HG03097 (cell line): ENCODE results near the gene C3orf20.

Experiments
- ATAC-seq: cut with Tn5 transposase; IDR thresholded peaks from one replicate; pipeline ENCODE4 v1.9.1; 2021; ENCODE audit not compliant: unreplicated experiment, low FRiP score

The C3orf20 gene

GRCh38 chr3:14674841-14675240 is at the start of gene C3orf20:
Gene C3orf20 (plus strand): TSS chr3:14675141. CDS start chr3:14682714, 7,573 bp downstream.
- ATAC-seq = no peak

DNA sequence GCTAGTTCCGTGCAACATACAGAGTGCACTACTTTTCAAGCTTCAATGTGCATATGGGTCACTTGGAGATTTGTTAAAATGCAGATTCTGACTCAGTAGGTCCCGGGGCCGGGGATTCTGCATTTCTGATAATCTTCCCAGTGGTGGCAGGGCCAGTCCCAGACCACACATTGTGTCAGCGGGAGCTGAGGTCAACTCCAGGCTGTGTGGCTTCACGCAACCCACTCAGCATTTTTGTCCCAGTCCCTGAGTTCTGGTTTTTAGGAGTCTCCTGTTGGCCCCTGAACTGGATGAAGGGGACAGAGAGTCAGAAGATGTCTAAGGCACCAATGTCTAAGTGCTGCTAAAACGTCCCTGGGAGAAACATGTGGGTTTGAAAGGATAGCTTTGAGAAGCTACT is 49.5 kb upstream of the C3orf20 start:
- ATAC-seq = no peak

DNA sequence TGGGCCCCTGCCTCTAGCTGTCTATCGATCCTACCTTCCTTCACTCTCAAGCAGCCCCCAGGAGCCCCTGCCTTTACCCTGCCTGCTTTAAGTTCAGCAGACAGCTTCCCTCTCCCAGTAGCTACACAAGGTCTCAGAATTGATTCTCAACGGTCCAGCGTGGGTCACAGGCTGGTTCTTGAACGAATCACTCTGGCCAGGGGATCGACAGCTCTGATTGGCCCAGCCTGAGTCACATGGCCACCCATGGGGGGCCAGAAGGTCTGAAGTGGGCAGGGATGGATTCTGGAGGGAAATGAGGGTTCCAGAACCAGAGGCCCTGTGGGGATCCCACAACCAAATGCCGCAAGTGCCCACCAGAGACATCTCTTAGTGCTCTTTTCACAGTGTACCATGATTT is 47.1 kb upstream of the C3orf20 start:
- no peak for ATAC-seq

GRCh38 chr3:14628406-14628805 is 46.5 kb upstream of the C3orf20 start:
- ATAC-seq = no peak

DNA sequence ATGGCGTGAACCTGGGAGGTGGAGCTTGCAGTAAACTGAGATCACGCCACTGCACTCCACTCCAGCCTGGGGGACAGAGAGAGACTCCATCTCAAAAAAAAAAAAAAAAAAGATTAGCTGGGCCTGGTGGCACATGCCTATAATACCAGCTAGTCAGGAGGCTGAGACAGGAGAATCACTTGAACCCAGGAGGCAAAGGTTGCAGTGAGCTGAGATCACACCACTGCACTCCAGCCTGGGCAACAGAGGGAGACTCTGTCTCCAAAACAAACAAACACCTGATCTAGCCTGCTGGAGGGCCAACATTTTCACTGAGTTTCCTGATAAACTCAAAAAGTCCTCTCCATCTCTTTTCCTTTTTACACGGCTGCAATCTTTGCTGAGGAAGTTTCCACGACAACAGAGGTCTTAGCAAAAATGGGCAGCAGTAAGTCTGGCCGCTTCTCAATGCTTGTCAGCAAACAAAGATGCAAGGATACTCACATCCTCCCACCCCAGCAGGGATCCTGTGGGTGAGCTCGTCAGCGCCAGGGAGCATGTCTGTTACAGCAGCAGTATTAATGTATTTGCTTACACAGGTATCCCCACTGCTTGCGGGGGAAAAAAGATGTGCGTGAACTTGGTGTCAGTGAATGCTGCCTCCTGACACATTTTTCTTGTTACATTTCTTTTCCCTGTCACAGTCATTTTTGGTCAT is 44.4 kb upstream of the C3orf20 start:
- ATAC-seq = no peak

GRCh38 chr3:14631101-14631497 is 43.8 kb upstream of the C3orf20 start:
- ATAC-seq = no peak

- no peak for ATAC-seq
Observed at GRCh38 chr3:14631687-14632441, 43.1 kb upstream of the C3orf20 start.

DNA sequence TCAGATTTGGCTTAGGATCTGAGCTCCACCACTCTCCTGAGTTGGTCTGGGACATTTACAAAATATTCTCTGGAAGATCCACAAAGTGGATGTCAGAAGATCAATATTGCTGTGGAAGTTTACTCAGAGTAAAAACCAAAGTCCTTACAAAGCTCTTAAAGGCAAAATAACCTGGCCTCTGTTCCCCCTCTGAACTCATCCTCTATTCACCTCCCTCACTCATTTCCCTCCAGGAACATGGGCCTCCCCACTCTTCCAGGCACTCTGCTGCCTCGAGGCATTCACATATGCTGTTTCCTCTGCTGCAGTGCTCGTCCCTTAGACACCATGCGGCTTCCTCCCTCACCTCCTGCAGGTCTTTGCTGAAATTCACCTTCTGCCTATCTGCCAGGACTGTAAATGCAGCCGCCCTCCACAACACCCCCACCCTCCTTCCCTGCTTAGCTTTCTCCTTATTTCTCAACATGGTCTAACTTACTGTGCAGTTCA is 42.5 kb upstream of the C3orf20 start:
- ATAC-seq = no peak

DNA sequence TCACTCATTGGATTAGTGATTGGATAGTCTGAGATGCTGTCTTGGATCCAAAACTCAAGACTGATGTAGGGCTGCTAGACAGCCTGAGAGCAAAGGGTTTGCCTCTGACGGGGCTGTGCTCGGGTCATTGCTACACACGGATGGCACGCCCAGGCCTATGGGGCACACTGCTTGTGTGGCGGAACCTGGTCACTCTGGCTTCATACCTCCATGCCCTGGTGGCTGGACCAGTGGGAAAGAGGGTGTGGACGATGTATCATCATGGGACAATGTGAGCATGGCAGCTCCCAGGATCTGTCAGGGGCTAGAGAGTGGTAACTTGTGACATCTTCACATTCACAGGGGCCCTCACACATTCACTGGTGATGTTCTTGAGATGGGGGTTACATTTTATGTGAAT is 41.5 kb upstream of the C3orf20 start:
- ATAC-seq = no peak

- no peak for ATAC-seq
Observed at GRCh38 chr3:14633819-14634424, 41.0 kb upstream of the C3orf20 start.

DNA sequence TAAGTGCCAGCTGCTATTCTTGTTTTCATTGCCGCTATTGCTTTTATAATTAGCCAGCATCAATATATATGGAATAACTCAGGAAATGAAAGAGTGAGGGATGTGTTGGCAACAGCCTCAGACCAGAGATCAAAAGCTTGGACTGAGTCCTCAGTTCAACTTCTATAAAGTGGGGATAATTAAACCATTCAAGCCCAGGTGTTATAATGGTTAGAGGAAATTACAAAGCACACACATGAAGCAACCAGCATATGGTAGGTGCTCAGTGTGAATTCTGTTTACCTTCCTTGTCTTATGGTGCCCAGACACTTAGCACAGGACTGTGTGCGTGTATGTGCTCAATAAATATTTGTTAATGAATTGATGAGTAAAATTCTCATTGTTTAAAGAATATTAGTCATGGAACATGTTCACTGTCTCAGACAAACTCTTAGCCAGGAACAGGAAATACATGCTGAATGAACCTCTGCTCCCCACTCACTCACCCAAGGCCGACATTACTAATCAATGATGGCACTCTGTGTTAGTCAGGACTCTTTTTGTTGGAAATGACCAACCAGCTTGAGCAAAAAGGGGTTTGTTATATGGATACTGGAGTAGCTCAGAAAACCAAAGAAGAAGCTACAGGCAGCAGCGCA is 40.1 kb upstream of the C3orf20 start:
- ATAC-seq = no peak

DNA sequence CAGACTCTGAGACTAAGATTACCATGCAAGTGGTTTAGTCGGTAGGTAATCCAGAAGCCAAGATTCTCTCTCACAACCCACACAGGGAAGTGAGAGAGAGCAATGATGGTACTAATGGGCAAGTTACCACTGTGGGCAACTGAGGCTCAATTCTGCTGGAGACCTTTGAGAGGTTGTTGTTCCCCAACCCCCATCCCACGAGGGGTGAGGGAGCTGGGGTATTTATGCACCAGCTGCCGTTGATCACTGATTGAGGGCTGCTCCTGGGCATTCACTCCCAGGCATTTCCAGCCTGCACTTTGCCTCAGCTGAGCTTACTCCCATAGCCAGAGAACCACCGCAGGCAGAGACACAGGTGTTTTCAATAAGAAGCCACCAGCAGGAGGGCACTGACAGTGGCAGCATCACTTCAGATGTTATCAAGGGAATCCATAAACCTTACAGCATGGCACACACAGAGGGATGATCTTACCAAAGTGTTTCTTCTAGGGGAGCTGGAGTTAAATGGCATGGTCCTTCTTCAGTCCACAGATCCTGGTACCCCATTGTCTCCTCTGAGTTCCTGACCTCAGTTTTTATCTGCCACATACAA is 38.3 kb upstream of the C3orf20 start:
- ATAC-seq = no peak

DNA sequence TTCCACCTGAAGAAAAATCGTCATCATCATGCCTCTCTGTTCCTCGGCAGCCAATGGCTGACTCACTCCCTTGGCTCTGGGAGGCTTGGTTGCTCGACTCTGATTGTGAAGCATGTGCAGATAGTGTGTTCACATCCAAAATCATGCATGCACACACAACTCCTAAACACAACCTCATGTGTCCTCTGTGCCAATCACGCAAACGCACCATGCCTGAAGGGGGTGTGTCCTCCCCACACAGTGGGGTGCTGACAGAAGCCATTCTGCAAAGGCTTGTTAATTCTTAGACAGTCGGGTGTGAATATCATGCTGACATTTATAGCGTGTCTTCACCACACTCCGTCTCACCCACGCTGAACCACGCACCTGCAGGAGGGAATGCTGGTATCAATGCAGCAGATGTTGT is 34.8 kb upstream of the C3orf20 start:
- no peak for ATAC-seq

DNA sequence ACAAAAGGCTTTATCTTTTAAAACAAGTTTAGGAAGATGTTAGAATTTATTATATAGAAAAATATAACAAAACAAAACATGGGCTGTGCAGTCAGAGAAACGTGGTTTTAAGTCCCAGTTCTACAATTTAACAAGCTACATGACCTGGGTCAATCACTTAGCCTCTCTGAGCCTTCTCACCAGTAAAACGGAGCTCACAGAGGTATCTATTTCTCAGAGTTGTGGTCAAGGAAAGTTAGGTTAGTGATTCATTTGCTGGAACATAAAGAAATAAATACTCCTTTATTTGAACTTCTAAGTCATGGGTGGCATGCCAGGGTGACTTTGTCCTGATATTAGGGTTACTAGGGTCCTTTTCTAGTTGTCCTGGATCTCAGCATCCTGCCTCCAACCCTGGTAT is 34.2 kb upstream of the C3orf20 start:
- no peak for ATAC-seq

DNA sequence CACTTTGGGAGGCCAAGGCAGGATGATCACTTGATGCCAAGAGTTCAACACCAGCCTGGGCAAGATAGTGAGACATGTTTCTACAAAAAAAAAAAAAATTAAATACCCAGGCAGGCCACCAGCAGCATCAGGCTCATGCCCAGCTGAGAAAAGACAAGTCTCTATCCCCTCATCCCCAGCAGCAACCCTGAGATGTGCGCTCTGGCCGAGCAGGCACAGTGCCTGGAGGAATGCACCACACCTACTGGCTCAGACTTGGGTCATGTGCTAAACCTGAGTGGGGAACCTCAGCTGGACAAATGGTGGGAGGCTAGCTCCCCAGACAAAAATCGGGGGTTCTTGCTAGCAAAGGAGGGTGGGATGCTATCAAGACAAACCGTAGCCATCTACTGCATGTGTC is 33.6 kb upstream of the C3orf20 start:
- ATAC-seq = no peak

GRCh38 chr3:14645453-14645852 is 29.5 kb upstream of the C3orf20 start:
- ATAC-seq = no peak

GRCh38 chr3:14646131-14646573 is 28.8 kb upstream of the C3orf20 start:
- ATAC-seq = no peak

- no peak for ATAC-seq
Observed at GRCh38 chr3:14646589-14647413, 28.1 kb upstream of the C3orf20 start.

DNA sequence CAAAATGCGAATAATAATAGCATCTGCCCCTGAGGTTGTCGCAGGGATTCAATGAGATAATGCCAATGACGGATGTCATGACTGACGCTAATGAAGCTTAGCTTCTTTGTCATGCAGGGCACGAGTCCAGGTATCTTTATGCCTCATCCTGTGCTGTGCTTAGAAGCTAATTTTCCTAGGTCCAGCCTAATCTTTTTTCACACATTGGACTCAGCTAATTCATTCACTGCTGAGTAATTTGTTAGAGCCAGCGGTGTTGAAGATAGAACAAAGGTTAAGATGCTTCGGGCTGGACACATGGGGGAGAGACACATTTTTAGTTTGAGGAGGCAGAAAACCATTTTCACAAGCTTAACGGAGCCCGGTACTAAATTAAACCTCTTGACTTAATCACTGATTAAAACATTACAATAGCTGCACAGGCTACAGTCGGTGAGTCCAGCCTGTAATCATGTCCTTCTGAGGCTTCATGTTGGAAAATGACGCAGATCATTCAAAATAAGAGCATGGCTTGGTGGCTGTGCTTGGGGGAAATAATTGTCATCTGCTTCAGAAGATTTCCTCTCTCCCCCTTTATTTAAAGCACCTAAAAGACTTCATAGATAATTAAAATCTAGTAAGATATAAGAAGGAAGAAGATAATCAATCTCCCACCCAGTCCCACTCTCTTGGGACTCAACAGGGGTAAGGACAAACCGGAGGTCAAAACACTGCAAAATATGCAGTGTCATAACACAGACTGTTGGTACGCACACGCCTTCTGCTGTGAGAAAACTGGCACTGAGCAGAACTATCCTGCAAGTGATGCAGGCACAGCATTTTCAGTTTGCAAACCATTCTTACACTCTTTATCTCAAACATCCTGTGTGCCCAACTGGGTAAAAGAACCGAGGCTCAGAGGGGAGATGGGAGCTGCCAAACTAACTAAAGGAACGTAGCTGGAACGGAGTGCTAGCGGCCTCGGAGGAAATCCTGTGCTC is 26.7 kb upstream of the C3orf20 start:
- no peak for ATAC-seq
